T47D (cell line): Measurements from ENCODE around the gene OMG.
"Not testable (repeated sequence)": the region's sequence is repeated elsewhere in the genome, so short reads cannot be mapped to it uniquely, and the experiment has no call there.

ENCODE experiments used
- DNase-seq, 2 experiments: peaks; one replicate each; pipeline versions ENCODE4 v3.0.0 to v3.0.0-alpha.2; 2011 to 2012; ENCODE audit warnings: low read depth in 1 of 2, low spot score in 1 of 2
- JUND ChIP-seq: IDR thresholded peaks from 2 replicates; pipeline ENCODE4 v1.6.1; 2012; ENCODE audit warnings: low read depth
- in situ Hi-C: cut with HindIII; loops from 2 replicates; pipeline ENCODE4 v1.10.0; 2016; ENCODE audit warnings: low sequenced_read_pairs, low pct_unique_long_range_greater_than_20kb

Gene OMG

GRCh38 chr17:31318298-31318801 is 21.3 kb upstream of the OMG start:
- no peak for DNase-seq
- no peak for TF ChIP-seq JUND
- in situ Hi-C loops, result no loop called here

- TF ChIP-seq JUND, result no peak
- in situ Hi-C loops, result no loop called here
- DNase-seq, result no peak
Measured at GRCh38 chr17:31314782-31315100, 17.7 kb upstream of the OMG start.

- in situ Hi-C loops, result no loop called here
- TF ChIP-seq JUND, result no peak
- no peak for DNase-seq
Measured at GRCh38 chr17:31313982-31314781, 17.1 kb upstream of the OMG start, which contains the start of gene EVI2B. TSS of gene EVI2B (minus strand) at chr17:31314054. CDS start at chr17:31305609, 8,445 bp downstream.

GRCh38 chr17:31312223-31312622 is 15.2 kb upstream of the OMG start:
- DNase-seq, in situ Hi-C loops: not testable (repeated sequence)

- no peak for DNase-seq
- TF ChIP-seq JUND, result no peak
- in situ Hi-C loops, result no loop called here
Measured at GRCh38 chr17:31311526-31311925, 14.5 kb upstream of the OMG start.

- TF ChIP-seq JUND, result no peak
Measured at GRCh38 chr17:31310886-31311285, 13.8 kb upstream of the OMG start.

GRCh38 chr17:31310260-31310659 is 13.2 kb upstream of the OMG start:
- in situ Hi-C loops, result no loop called here
- no peak for DNase-seq
- no peak for TF ChIP-seq JUND

More at GRCh38 chr17:31310886-31311285, 13.8 kb upstream of the OMG start:
- no peak for DNase-seq
- in situ Hi-C loops, result no loop called here

GRCh38 chr17:31309556-31309955 is 12.5 kb upstream of the OMG start:
- TF ChIP-seq JUND, result no peak
- DNase-seq, result no peak
- in situ Hi-C loops, result no loop called here

- no peak for DNase-seq
- in situ Hi-C loops, result no loop called here
- no peak for TF ChIP-seq JUND
Measured at GRCh38 chr17:31308372-31309334, 11.6 kb upstream of the OMG start.

- DNase-seq, result no peak
- TF ChIP-seq JUND, result no peak
- in situ Hi-C loops, result no loop called here
Measured at GRCh38 chr17:31307640-31308039, 10.6 kb upstream of the OMG start.

GRCh38 chr17:31299624-31300023 is 2.6 kb upstream of the OMG start:
- TF ChIP-seq JUND, result no peak
- in situ Hi-C loops, result no loop called here
- no peak for DNase-seq

GRCh38 chr17:31296142-31296541 is 897 bp downstream of the OMG start:
- DNase-seq, result no peak
- in situ Hi-C loops, result no loop called here
- no peak for TF ChIP-seq JUND

- no peak for TF ChIP-seq JUND
- DNase-seq, result no peak
- in situ Hi-C loops, result no loop called here
Measured at GRCh38 chr17:31295489-31295871, 1.6 kb downstream of the OMG start.
